HL-60 (cell line): ENCODE results near the gene HADH.

Experiments
- DNase-seq, 2 experiments: peaks; one replicate each; pipeline ENCODE4 v3.0.0-alpha.2; 2010 to 2020; ENCODE audit warnings: low read depth in 1 of 2, low spot score in 1 of 2
- H3K27ac ChIP-seq: fragments of 250-450 bp; sonication (Bioruptor Pico); replicated peaks from 2 replicates; pipeline ENCODE4 v1.5.1; 2020; ENCODE audit warnings: mild to moderate bottlenecking, moderate library complexity
- H3K27me3 ChIP-seq: fragments of 250-450 bp; sonication (Bioruptor Pico); 2 replicates; pipeline ENCODE4 v1.5.1; 2021; ENCODE audit warnings: mild to moderate bottlenecking, moderate library complexity; ENCODE audit not compliant: insufficient read depth, poor library complexity, severe bottlenecking
- H3K4me3 ChIP-seq: replicated peaks from 2 replicates; pipeline ENCODE4 v1.5.1; 2011; ENCODE audit warnings: mild to moderate bottlenecking, control low read depth, low read length; ENCODE audit not compliant: insufficient read depth
- CTCF ChIP-seq: IDR thresholded peaks from one replicate; pipeline ENCODE4 v1.5.1; 2011; ENCODE audit warnings: low read length, control low read depth, inconsistent platforms; ENCODE audit not compliant: insufficient read depth
- GABPA ChIP-seq: IDR thresholded peaks from 2 replicates; pipeline ENCODE4 v1.6.1; 2012; ENCODE audit warnings: low read depth
- POLR2AphosphoS5 ChIP-seq: IDR thresholded peaks from 2 replicates; pipeline ENCODE4 v1.6.1; 2012; ENCODE audit warnings: low read depth
- REST ChIP-seq: IDR thresholded peaks from 2 replicates; pipeline ENCODE4 v1.6.1; 2012; ENCODE audit warnings: low read depth; ENCODE audit not compliant: insufficient replicate concordance
- SPI1 ChIP-seq: IDR thresholded peaks from 2 replicates; pipeline ENCODE4 v1.6.1; 2012; ENCODE audit warnings: low read depth, mild to moderate bottlenecking, borderline replicate concordance

Gene HADH

GRCh38 chr4:107993969-107994368 is 4.3 kb downstream of the HADH start:
- peak; percentile 80 for TF ChIP-seq SPI1
- TF ChIP-seq POLR2AphosphoS5 = no peak
- H3K4me3 ChIP-seq = no peak overlapping the region
- DNase-seq = no peak
- H3K27ac ChIP-seq = peak overlapping the region; percentile 9; the same call in 1 of the 2 replicates
- H3K27me3 ChIP-seq = no peaks in the 10 kb centered on the region

- TF ChIP-seq CTCF = no peak
- no peak for TF ChIP-seq GABPA
- no peak for TF ChIP-seq REST
- no peak for TF ChIP-seq POLR2AphosphoS5
- TF ChIP-seq SPI1 = no peak
- Histone ChIP-seq H3K27me3 (no peaks in the 10 kb centered on the region), H3K27ac (no peak overlapping the region), H3K4me3 (no peak overlapping the region)
- DNase-seq = no peak
Measured at GRCh38 chr4:107994894-107995293, 5.2 kb downstream of the HADH start.

- Histone ChIP-seq H3K27me3 (no peaks in the 10 kb centered on the region), H3K27ac (no peak overlapping the region), H3K4me3 (no peak overlapping the region)
- no peak for DNase-seq
- TF ChIP-seq CTCF = no peak
- no peak for TF ChIP-seq REST
- no peak for TF ChIP-seq SPI1
- TF ChIP-seq POLR2AphosphoS5 = no peak
- no peak for TF ChIP-seq GABPA
Measured at GRCh38 chr4:107996949-107997788, 7.5 kb downstream of the HADH start.

- Histone ChIP-seq H3K4me3 (no peak overlapping the region), H3K27ac (no peak overlapping the region), H3K27me3 (no peaks in the 10 kb centered on the region)
- no peak for TF ChIP-seq CTCF
- no peak for TF ChIP-seq GABPA
- no peak for TF ChIP-seq SPI1
- TF ChIP-seq REST = no peak
- no peak for TF ChIP-seq POLR2AphosphoS5
- DNase-seq = no peak
Measured at GRCh38 chr4:107997794-107998193, 8.1 kb downstream of the HADH start.
